ENCODE data around the gene SOWAHA.

- TF ChIP-seq CTCF (IDR thresholded peaks at IDR 0.05) (no peak), EP300 (IDR thresholded peaks at IDR 0.05) (no peak)
These were observed 11.3 kb downstream of the SOWAHA start for GRCh38 chr5:132824426-132824825.

Data from ovary (tissue), 3 donors.